GM18858 (cell line): Measurements from ENCODE around the gene HOMEZ.
"Not testable (repeated sequence)": the region's sequence is repeated elsewhere in the genome, so short reads cannot be mapped to it uniquely, and the experiment has no call there.

Source experiments
- ATAC-seq: cut with Tn5 transposase; IDR thresholded peaks from one replicate; pipeline ENCODE4 v1.9.1; 2021; ENCODE audit not compliant: unreplicated experiment

Gene HOMEZ

GRCh38 chr14:23285530-23286019 is 357 bp downstream of the HOMEZ start:
- ATAC-seq, result peak; percentile 15

GRCh38 chr14:23284654-23285529 is 1.0 kb downstream of the HOMEZ start:
- no peak for ATAC-seq

- ATAC-seq, result no peak
Observed at GRCh38 chr14:23281247-23281646, 4.7 kb downstream of the HOMEZ start.

GRCh38 chr14:23277928-23278327 is 8.0 kb downstream of the HOMEZ start:
- ATAC-seq, result not testable (repeated sequence)

GRCh38 chr14:23277189-23277588 is 8.7 kb downstream of the HOMEZ start:
- no peak for ATAC-seq

GRCh38 chr14:23275412-23275811 is 10.5 kb downstream of the HOMEZ start:
- ATAC-seq, result no peak

GRCh38 chr14:23269193-23269592 is 16.7 kb downstream of the HOMEZ start:
- no peak for ATAC-seq

GRCh38 chr14:23260849-23261248 is 25.1 kb downstream of the HOMEZ start:
- not testable (repeated sequence) for ATAC-seq

GRCh38 chr14:23259426-23259825 is 26.5 kb downstream of the HOMEZ start:
- no peak for ATAC-seq

- ATAC-seq, result no peak
Observed at GRCh38 chr14:23258256-23258655, 27.7 kb downstream of the HOMEZ start.

GRCh38 chr14:23252420-23253333 is 33.3 kb downstream of the HOMEZ start:
- no peak for ATAC-seq

GRCh38 chr14:23252006-23252405 is 33.9 kb downstream of the HOMEZ start:
- no peak for ATAC-seq

GRCh38 chr14:23249824-23250223 is 36.1 kb downstream of the HOMEZ start:
- ATAC-seq, result no peak

- ATAC-seq, result no peak
Observed at GRCh38 chr14:23248601-23249000, 37.3 kb downstream of the HOMEZ start.

- ATAC-seq, result no peak
Observed at GRCh38 chr14:23245282-23245681, 40.6 kb downstream of the HOMEZ start.

- ATAC-seq, result no peak
Observed at GRCh38 chr14:23243066-23243465, 42.9 kb downstream of the HOMEZ start.

- ATAC-seq, result no peak
Observed at GRCh38 chr14:23242076-23242475, 43.9 kb downstream of the HOMEZ start.

GRCh38 chr14:23241061-23241715 is 44.7 kb downstream of the HOMEZ start:
- not testable (repeated sequence) for ATAC-seq

- no peak for ATAC-seq
Observed at GRCh38 chr14:23240661-23241060, 45.3 kb downstream of the HOMEZ start.

GRCh38 chr14:23237772-23238594 is 47.9 kb downstream of the HOMEZ start, which contains the start of gene RNF212B:
TSS of gene RNF212B (plus strand) at chr14:23237936. CDS start at chr14:23240346, 2,410 bp downstream.
- no peak for ATAC-seq
